KOPT-K1 (cell line): ENCODE results near the gene TXNL4B.
"Not testable (repeated sequence)": the region's sequence is repeated elsewhere in the genome, so short reads cannot be mapped to it uniquely, and the experiment has no call there.

Experiments
- H3K27ac ChIP-seq: fragments of 200-600 bp; sonication (generic); 2 replicates; pipeline ENCODE4 v1.5.1; 2016; ENCODE audit warnings: antibody characterized with exemption, mild to moderate bottlenecking, low read depth, low read length; ENCODE audit not compliant: poor library complexity, severe bottlenecking
- H3K36me3 ChIP-seq: fragments of 200-600 bp; sonication (generic); 2 replicates; pipeline ENCODE4 v1.5.1; 2017; ENCODE audit warnings: antibody characterized with exemption, mild to moderate bottlenecking, low read length, moderate library complexity; ENCODE audit not compliant: insufficient read depth
- H3K9me3 ChIP-seq: fragments of 200-600 bp; sonication (generic); 2 replicates; pipeline ENCODE4 v1.5.1; 2017; ENCODE audit warnings: antibody characterized with exemption, low read length, mild to moderate bottlenecking; ENCODE audit not compliant: insufficient read depth, poor library complexity, severe bottlenecking

TXNL4B gene

GRCh38 chr16:72066747-72067146 lies 26.7 kb downstream of the TXNL4B start:
- no peak overlapping the region for H3K27ac ChIP-seq
- H3K9me3 ChIP-seq, result no peaks in the 10 kb centered on the region
- H3K36me3 ChIP-seq, result no peaks in the 10 kb centered on the region

GRCh38 chr16:72064361-72064894 lies 29.0 kb downstream of the TXNL4B start:
- no peaks in the 10 kb centered on the region for H3K9me3 ChIP-seq
- H3K27ac ChIP-seq, result no peak overlapping the region
- H3K36me3 ChIP-seq, result no peaks in the 10 kb centered on the region

- Histone ChIP-seq H3K27ac (no peak overlapping the region), H3K36me3 (no peaks in the 10 kb centered on the region), H3K9me3 (no peaks in the 10 kb centered on the region)
These were observed 31.9 kb downstream of the TXNL4B start for GRCh38 chr16:72061564-72061963.

GRCh38 chr16:72060405-72060804 lies 33.0 kb downstream of the TXNL4B start:
- no peaks in the 10 kb centered on the region for H3K36me3 ChIP-seq
- H3K9me3 ChIP-seq, result no peaks in the 10 kb centered on the region
- no peak overlapping the region for H3K27ac ChIP-seq

GRCh38 chr16:72059060-72059459 lies 34.4 kb downstream of the TXNL4B start:
- H3K36me3 ChIP-seq, H3K9me3 ChIP-seq, H3K27ac ChIP-seq: not testable (repeated sequence)

- H3K36me3 ChIP-seq, H3K9me3 ChIP-seq, H3K27ac ChIP-seq: not testable (repeated sequence)
These were observed 36.1 kb downstream of the TXNL4B start for GRCh38 chr16:72057313-72057712.

GRCh38 chr16:72055911-72056310 lies 37.5 kb downstream of the TXNL4B start:
- Histone ChIP-seq H3K27ac (no peak overlapping the region), H3K9me3 (no peaks in the 10 kb centered on the region), H3K36me3 (no peaks in the 10 kb centered on the region)

- not testable (repeated sequence) for H3K9me3 ChIP-seq, H3K27ac ChIP-seq, H3K36me3 ChIP-seq
These were observed 39.1 kb downstream of the TXNL4B start, which contains the start of gene HP for GRCh38 chr16:72054254-72054847. Gene HP, plus strand, starts transcription at chr16:72054505. Its CDS starts 148 bp downstream, at chr16:72054653.

- H3K27ac ChIP-seq, result no peak overlapping the region
- H3K36me3 ChIP-seq, result no peaks in the 10 kb centered on the region
- H3K9me3 ChIP-seq, result peaks cover 11% of the 10 kb centered on the region
These were observed 41.6 kb downstream of the TXNL4B start for GRCh38 chr16:72051818-72052217.

- no peak overlapping the region for H3K27ac ChIP-seq
- H3K9me3 ChIP-seq, result peaks cover 11% of the 10 kb centered on the region
- H3K36me3 ChIP-seq, result no peaks in the 10 kb centered on the region
These were observed 42.5 kb downstream of the TXNL4B start for GRCh38 chr16:72050769-72051464.

GRCh38 chr16:72049110-72049509 lies 44.3 kb downstream of the TXNL4B start:
- H3K36me3 ChIP-seq, result no peaks in the 10 kb centered on the region
- H3K27ac ChIP-seq, result no peak overlapping the region
- peaks cover 11% of the 10 kb centered on the region for H3K9me3 ChIP-seq

GRCh38 chr16:72044825-72045359 lies 48.5 kb downstream of the TXNL4B start:
- Histone ChIP-seq H3K9me3 (peaks cover 11% of the 10 kb centered on the region), H3K36me3 (no peaks in the 10 kb centered on the region), H3K27ac (no peak overlapping the region)

- Histone ChIP-seq H3K27ac (no peak overlapping the region), H3K9me3 (peaks cover 6% of the 10 kb centered on the region), H3K36me3 (no peaks in the 10 kb centered on the region)
These were observed 49.1 kb downstream of the TXNL4B start for GRCh38 chr16:72044296-72044695.

GRCh38 chr16:72043539-72043938 lies 49.9 kb downstream of the TXNL4B start:
- H3K36me3 ChIP-seq, result no peaks in the 10 kb centered on the region
- H3K27ac ChIP-seq, result no peak overlapping the region
- no peaks in the 10 kb centered on the region for H3K9me3 ChIP-seq

GRCh38 chr16:72043058-72043457 lies 50.4 kb downstream of the TXNL4B start:
- H3K27ac ChIP-seq, result no peak overlapping the region
- H3K9me3 ChIP-seq, result no peaks in the 10 kb centered on the region
- no peaks in the 10 kb centered on the region for H3K36me3 ChIP-seq
